ENCODE results near the gene SLC9A5.

Gene SLC9A5

DNA sequence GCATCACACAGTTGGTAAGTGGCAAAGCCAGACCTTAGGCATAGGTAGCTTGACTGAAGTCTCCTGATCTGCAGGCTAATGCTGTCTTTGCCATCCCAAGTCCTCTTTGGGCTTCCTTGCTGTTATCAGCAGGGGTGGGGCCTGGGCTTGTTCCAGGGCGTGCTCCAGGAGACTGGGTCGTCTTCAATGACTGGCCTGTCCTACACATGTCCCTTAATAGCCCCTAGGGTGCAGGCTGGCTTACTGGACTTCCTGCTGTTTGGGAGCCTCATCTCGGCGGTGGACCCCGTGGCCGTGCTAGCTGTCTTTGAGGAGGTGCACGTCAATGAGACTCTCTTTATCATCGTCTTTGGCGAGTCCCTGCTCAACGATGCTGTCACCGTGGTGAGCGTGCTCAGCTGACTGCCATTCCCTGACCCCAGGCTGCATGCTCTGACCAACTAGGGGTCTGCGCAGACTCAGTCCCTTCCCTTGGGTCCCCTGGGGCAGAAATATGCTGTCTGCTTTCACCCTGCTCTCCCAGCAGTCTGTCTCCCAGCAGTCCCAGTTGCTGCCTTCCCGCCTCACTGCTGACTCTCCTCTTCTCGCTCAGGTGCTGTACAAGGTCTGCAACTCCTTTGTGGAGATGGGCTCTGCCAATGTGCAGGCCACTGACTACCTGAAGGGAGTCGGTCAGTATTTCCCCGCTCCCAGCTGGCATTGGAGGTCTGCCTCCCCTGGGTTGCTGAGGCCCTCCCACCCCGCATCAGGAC, 6.2 kb downstream of the SLC9A5 start:
- no peak overlapping the region for H2AFZ ChIP-seq (ENCODE audit: low read depth, low read length)
- H3K4me2 ChIP-seq (ENCODE audit: low read length): no peak overlapping the region
- H3K36me3 ChIP-seq (replicated peaks; ENCODE audit: low read depth, low read length): peaks cover 12% of the 10 kb centered on the region

DNA sequence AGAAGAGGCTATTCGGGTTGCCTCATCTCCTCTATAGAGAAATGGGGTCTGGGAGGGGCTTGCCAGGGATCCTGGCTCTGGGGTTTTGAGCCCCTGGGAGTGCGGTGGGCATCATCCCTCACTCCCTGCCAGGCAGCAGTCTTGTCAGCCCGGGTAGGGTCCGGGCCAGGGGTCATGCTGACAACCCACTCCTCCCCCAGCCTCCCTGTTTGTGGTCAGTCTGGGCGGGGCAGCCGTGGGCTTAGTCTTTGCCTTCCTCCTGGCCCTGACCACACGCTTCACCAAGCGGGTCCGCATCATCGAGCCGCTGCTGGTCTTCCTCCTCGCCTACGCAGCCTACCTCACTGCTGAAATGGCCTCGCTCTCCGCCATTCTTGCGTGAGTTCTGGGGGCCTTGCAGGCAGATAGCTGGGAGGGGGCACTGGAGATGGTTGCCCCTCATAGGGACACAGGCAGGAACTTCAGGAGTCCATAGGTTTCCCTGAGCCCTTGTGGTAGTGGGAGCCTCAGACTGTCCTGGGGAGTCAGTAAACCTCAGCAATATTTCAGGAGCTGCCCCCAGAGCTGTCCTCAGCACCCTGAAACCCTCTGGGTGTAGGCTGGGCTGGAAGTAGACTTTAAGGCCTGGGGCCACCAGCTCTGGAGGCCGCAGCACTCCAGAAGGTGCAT, 6.9 kb downstream of the SLC9A5 start:
- Histone ChIP-seq H3K4me3 (ENCODE audit: low read length) (no peak overlapping the region), H3K4me2 (ENCODE audit: low read length) (no peak overlapping the region), H3K9ac (ENCODE audit: low read length) (no peak overlapping the region), H3K27me3 (ENCODE audit: low read depth, low read length) (no peaks in the 10 kb centered on the region), H3K9me3 (ENCODE audit: insufficient read depth, low read length) (no peaks in the 10 kb centered on the region), H4K20me1 (ENCODE audit: insufficient read depth, low read length) (no peaks in the 10 kb centered on the region), H2AFZ (ENCODE audit: low read depth, low read length) (no peak overlapping the region), H3K27ac (ENCODE audit: low read length) (no peak overlapping the region), H3K36me3 (replicated peaks; ENCODE audit: low read depth, low read length) (peaks cover 12% of the 10 kb centered on the region), H3K4me1 (ENCODE audit: low read length) (no peaks in the 10 kb centered on the region), H3K79me2 (ENCODE audit: low read length) (no peaks in the 10 kb centered on the region)
- TF ChIP-seq EZH2phosphoT487 (IDR thresholded peaks at IDR 0.05; ENCODE audit: low read depth) (no peak), CTCF (IDR thresholded peaks at IDR 0.05; ENCODE audit: low read depth, low read length) (no peak)

More for the DNA sequence above, 6.2 kb downstream of the SLC9A5 start:
- H3K9ac ChIP-seq (ENCODE audit: low read length): no peak overlapping the region
- H3K4me3 ChIP-seq (ENCODE audit: low read length): no peak overlapping the region
- no peaks in the 10 kb centered on the region for H3K27me3 ChIP-seq (ENCODE audit: low read depth, low read length)
- no peaks in the 10 kb centered on the region for H4K20me1 ChIP-seq (ENCODE audit: insufficient read depth, low read length)
- H3K9me3 ChIP-seq (ENCODE audit: insufficient read depth, low read length): no peaks in the 10 kb centered on the region
- TF ChIP-seq CTCF (IDR thresholded peaks at IDR 0.05; ENCODE audit: low read depth, low read length): no peak
- no peak for TF ChIP-seq EZH2phosphoT487 (IDR thresholded peaks at IDR 0.05; ENCODE audit: low read depth)
- H3K27ac ChIP-seq (ENCODE audit: low read length): no peak overlapping the region
- H3K4me1 ChIP-seq (ENCODE audit: low read length): peaks cover under 1% of the 10 kb centered on the region; the same call in 1 of the 2 replicates
- H3K79me2 ChIP-seq (ENCODE audit: low read length): no peaks in the 10 kb centered on the region

- Histone ChIP-seq H3K27ac (ENCODE audit: low read length) (no peak overlapping the region), H3K4me2 (ENCODE audit: low read length) (no peak overlapping the region), H3K9me3 (ENCODE audit: insufficient read depth, low read length) (no peaks in the 10 kb centered on the region), H3K4me3 (ENCODE audit: low read length) (no peak overlapping the region), H3K36me3 (replicated peaks; ENCODE audit: low read depth, low read length) (peaks cover 12% of the 10 kb centered on the region), H3K79me2 (ENCODE audit: low read length) (no peaks in the 10 kb centered on the region), H3K4me1 (ENCODE audit: low read length) (no peaks in the 10 kb centered on the region), H3K9ac (ENCODE audit: low read length) (no peak overlapping the region), H3K27me3 (ENCODE audit: low read depth, low read length) (no peaks in the 10 kb centered on the region), H4K20me1 (ENCODE audit: insufficient read depth, low read length) (no peaks in the 10 kb centered on the region), H2AFZ (ENCODE audit: low read depth, low read length) (no peak overlapping the region)
- TF ChIP-seq EZH2phosphoT487 (IDR thresholded peaks at IDR 0.05; ENCODE audit: low read depth): no peak
Measured at GRCh38 chr16:67256701-67257230, 8.0 kb downstream of the SLC9A5 start.

GRCh38 chr16:67257486-67258160, 8.8 kb downstream of the SLC9A5 start:
- Histone ChIP-seq H3K27ac (ENCODE audit: low read length) (no peak overlapping the region), H3K9ac (ENCODE audit: low read length) (no peak overlapping the region), H2AFZ (ENCODE audit: low read depth, low read length) (no peak overlapping the region), H4K20me1 (ENCODE audit: insufficient read depth, low read length) (no peaks in the 10 kb centered on the region), H3K79me2 (ENCODE audit: low read length) (no peaks in the 10 kb centered on the region), H3K4me3 (ENCODE audit: low read length) (no peak overlapping the region), H3K36me3 (replicated peaks; ENCODE audit: low read depth, low read length) (peaks cover 12% of the 10 kb centered on the region), H3K27me3 (ENCODE audit: low read depth, low read length) (no peaks in the 10 kb centered on the region), H3K9me3 (ENCODE audit: insufficient read depth, low read length) (no peaks in the 10 kb centered on the region), H3K4me2 (ENCODE audit: low read length) (no peak overlapping the region), H3K4me1 (ENCODE audit: low read length) (no peaks in the 10 kb centered on the region)
- TF ChIP-seq EZH2phosphoT487 (IDR thresholded peaks at IDR 0.05; ENCODE audit: low read depth) (no peak), CTCF (IDR thresholded peaks at IDR 0.05; ENCODE audit: low read depth, low read length) (no peak)
